Thyroid gland (tissue), 4 donors: Measurements from ENCODE around the gene PRKCE.

ENCODE experiments used
- POLR2A ChIP-seq, 2 donors: fragments of 450-650 bp; IDR thresholded peaks; one replicate each; pipeline ENCODE4 v1.6.1; 2017; ENCODE audit warnings: antibody characterized with exemption in 2 of 2, mild to moderate bottlenecking in 2 of 2, moderate library complexity in 1 of 2
- TF ChIP-seq, protein P1 (sequence below), 6 experiments: fragments of 200-600 bp in 3 of 6; fragments of 450-650 bp in 3 of 6; sonication (generic) in 3 of 6; IDR thresholded peaks; one replicate each; pipeline ENCODE4 v1.5.1; 2016 to 2019; ENCODE audit warnings: antibody characterized with exemption in 6 of 6, mild to moderate bottlenecking in 2 of 6, inconsistent platforms in 1 of 6, moderate library complexity in 1 of 6

- TF ChIP-seq, protein P1, sequence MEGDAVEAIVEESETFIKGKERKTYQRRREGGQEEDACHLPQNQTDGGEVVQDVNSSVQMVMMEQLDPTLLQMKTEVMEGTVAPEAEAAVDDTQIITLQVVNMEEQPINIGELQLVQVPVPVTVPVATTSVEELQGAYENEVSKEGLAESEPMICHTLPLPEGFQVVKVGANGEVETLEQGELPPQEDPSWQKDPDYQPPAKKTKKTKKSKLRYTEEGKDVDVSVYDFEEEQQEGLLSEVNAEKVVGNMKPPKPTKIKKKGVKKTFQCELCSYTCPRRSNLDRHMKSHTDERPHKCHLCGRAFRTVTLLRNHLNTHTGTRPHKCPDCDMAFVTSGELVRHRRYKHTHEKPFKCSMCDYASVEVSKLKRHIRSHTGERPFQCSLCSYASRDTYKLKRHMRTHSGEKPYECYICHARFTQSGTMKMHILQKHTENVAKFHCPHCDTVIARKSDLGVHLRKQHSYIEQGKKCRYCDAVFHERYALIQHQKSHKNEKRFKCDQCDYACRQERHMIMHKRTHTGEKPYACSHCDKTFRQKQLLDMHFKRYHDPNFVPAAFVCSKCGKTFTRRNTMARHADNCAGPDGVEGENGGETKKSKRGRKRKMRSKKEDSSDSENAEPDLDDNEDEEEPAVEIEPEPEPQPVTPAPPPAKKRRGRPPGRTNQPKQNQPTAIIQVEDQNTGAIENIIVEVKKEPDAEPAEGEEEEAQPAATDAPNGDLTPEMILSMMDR (IDR thresholded peaks at IDR 0.05), result no peak
- no peak for TF ChIP-seq POLR2A (IDR thresholded peaks at IDR 0.05)
These were observed 131.5 kb downstream of the PRKCE start for GRCh38 chr2:45782986-45783385.
